HepG2 (cell line): Measurements from ENCODE around the gene CDT1. TPM values are rescaled to one million over a fixed set of nuclear protein-coding genes. Genes with fewer than 3 reads are reported as not detected.

Experiments used
- ADNP ChIP-seq: sonication (generic); formaldehyde crosslinking; IDR thresholded peaks from 2 replicates; pipeline ENCODE4 v1.4.0; 2020; ENCODE audit warnings: missing genetic modification reagents
- ARID4A ChIP-seq: sonication (generic); formaldehyde crosslinking; IDR thresholded peaks from 2 replicates; pipeline ENCODE4 v1.5.0; 2020; ENCODE audit warnings: mild to moderate bottlenecking, missing genetic modification reagents, borderline replicate concordance
- ATF4 ChIP-seq, 2 experiments: fragments of 450-650 bp in 1 of 2; sonication (generic) in 1 of 2; formaldehyde crosslinking; IDR thresholded peaks; 2 replicates each; pipeline versions ENCODE4 v1.5.0 to v1.8.0; 2020 to 2022; ENCODE audit warnings: mild to moderate bottlenecking in 1 of 2, missing genetic modification reagents in 1 of 2
- ATF7 ChIP-seq, 2 experiments: fragments of 450-650 bp in 1 of 2; sonication (generic) in 1 of 2; formaldehyde crosslinking in 1 of 2; IDR thresholded peaks; 2 replicates each; pipeline versions ENCODE4 v1.4.0 to v1.6.1; 2016 to 2020; ENCODE audit warnings: antibody characterized with exemption in 1 of 2, mild to moderate bottlenecking in 1 of 2, missing genetic modification reagents in 1 of 2
- GATA4 ChIP-seq: sonication (generic); IDR thresholded peaks from 2 replicates; pipeline ENCODE4 v1.6.1; 2016; ENCODE audit warnings: antibody characterized with exemption, low read depth, borderline replicate concordance
- GATAD2A ChIP-seq: IDR thresholded peaks from 2 replicates; pipeline ENCODE4 v1.6.1; 2016
- HNF1B ChIP-seq: sonication (generic); formaldehyde crosslinking; IDR thresholded peaks from 2 replicates; pipeline ENCODE4 v1.5.1; 2020; ENCODE audit warnings: mild to moderate bottlenecking, moderate library complexity, missing genetic modification reagents
- LCORL ChIP-seq, 2 experiments: fragments of 450-650 bp in 1 of 2; sonication (generic) in 1 of 2; formaldehyde crosslinking in 1 of 2; IDR thresholded peaks; 2 replicates each; pipeline versions ENCODE4 v1.5.0 to v1.6.1; 2017 to 2020; ENCODE audit warnings: antibody characterized with exemption in 1 of 2, missing genetic modification reagents in 1 of 2
- MAZ ChIP-seq, 2 experiments: sonication (generic) in 1 of 2; formaldehyde crosslinking in 1 of 2; IDR thresholded peaks; 2 replicates each; pipeline versions ENCODE4 v1.5.0 to v1.6.1; 2012 to 2020; ENCODE audit warnings: low read depth in 2 of 2, mild to moderate bottlenecking in 2 of 2, borderline replicate concordance in 1 of 2, improper control_type of control experiment in 1 of 2, low read length in 1 of 2, missing genetic modification reagents in 1 of 2, moderate library complexity in 1 of 2
- MEIS2 ChIP-seq: sonication (generic); formaldehyde crosslinking; IDR thresholded peaks from 2 replicates; pipeline ENCODE4 v1.9.0; 2021; ENCODE audit warnings: mild to moderate bottlenecking, missing genetic modification reagents
- MXD4 ChIP-seq: IDR thresholded peaks from 2 replicates; pipeline ENCODE4 v1.6.1; 2016; ENCODE audit warnings: mild to moderate bottlenecking, missing biosample characterization, missing genetic modification reagents
- POLR2AphosphoS5 ChIP-seq: IDR thresholded peaks from 2 replicates; pipeline ENCODE4 v1.6.1; 2012; ENCODE audit warnings: low read depth, low read length
- REL ChIP-seq: sonication (generic); formaldehyde crosslinking; conservative IDR thresholded peaks from 2 replicates; pipeline ENCODE4 v1.8.0; 2022; ENCODE audit warnings: mild to moderate bottlenecking, missing genetic modification reagents, moderate library complexity
- SMAD3 ChIP-seq: sonication (generic); formaldehyde crosslinking; IDR thresholded peaks from 2 replicates; pipeline ENCODE4 v1.4.0; 2020; ENCODE audit warnings: missing genetic modification reagents
- ZBTB43 ChIP-seq: sonication (generic); formaldehyde crosslinking; conservative IDR thresholded peaks from 2 replicates; pipeline ENCODE4 v1.4.0; 2020; ENCODE audit warnings: missing genetic modification reagents
- ZNF276 ChIP-seq: sonication (generic); formaldehyde crosslinking; IDR thresholded peaks from 2 replicates; pipeline ENCODE4 v1.4.0; 2020; ENCODE audit warnings: mild to moderate bottlenecking, low read depth, missing genetic modification reagents
- ZNF530 ChIP-seq: sonication (generic); formaldehyde crosslinking; IDR thresholded peaks from 2 replicates; pipeline ENCODE4 v1.5.0; 2020; ENCODE audit warnings: low read depth, mild to moderate bottlenecking, missing genetic modification reagents
- ZNF614 ChIP-seq: IDR thresholded peaks from 2 replicates; pipeline ENCODE4 v1.6.1; 2018; ENCODE audit warnings: missing biosample characterization, missing genetic modification reagents, inconsistent platforms, borderline replicate concordance
- polyA plus RNA-seq, 8 experiments: library from polyadenylated mRNA; depleted of rRNA in 3 of 8; stranded (reverse) in 7 of 8; unstranded in 1 of 8; fragments of >200 nt; fragmentation: Illumina TruSeq in 4 of 8; extraction: Trizol in 4 of 8; gene quantifications; 2 replicates each; pipeline versions ENCODE4 v1.2.1 to v1.2.3, GENCODE V29; 2011 to 2016; ENCODE audit warnings: low read depth in 4 of 8, missing spikeins in 1 of 8, mixed read lengths in 1 of 8; ENCODE audit not compliant: insufficient read depth in 1 of 8
- total RNA-seq, 5 experiments: library from RNA; depleted of rRNA; stranded (reverse); fragments of >200 nt; fragmentation: Illumina TruSeq; extraction: Trizol; gene quantifications; 2 replicates each; pipeline ENCODE4 v1.2.3, GENCODE V29; 2016; ENCODE audit warnings: low read depth in 1 of 5

CDT1 gene
- total and polyA plus RNA-seq, 2 of the 13 experiments (the other 11 are each of a cell fraction or from before 2014, with no cell fraction given) = 23.1 to 23.8 TPM

GRCh38 chr16:88803264-88803987, at the start of gene CDT1 (continued):
- no peak for TF ChIP-seq SMAD3 (CRISPR knock-in tag)
- TF ChIP-seq GATAD2A = peak; percentile 80
- TF ChIP-seq GATA4 = no peak; the same call in 1 of the 2 replicates
- TF ChIP-seq ZNF530 (CRISPR knock-in tag) = no peak
- no peak for TF ChIP-seq ATF7 (IDR thresholded peaks at IDR 0.05)
- 0 out of 2 replicates have a peak, but pooled peaks have one; percentile 38 for TF ChIP-seq ATF7 (CRISPR knock-in tag; IDR thresholded peaks at IDR 0.05)
- TF ChIP-seq HNF1B (CRISPR knock-in tag) = peak; percentile 71
- peak; percentile 74; the same call in 1 of the 2 replicates for TF ChIP-seq ARID4A
- no peak for TF ChIP-seq ATF4 (CRISPR knock-in tag; IDR thresholded peaks at IDR 0.05)
- TF ChIP-seq ADNP (CRISPR knock-in tag) = no peak
- TF ChIP-seq MEIS2 (CRISPR knock-in tag) = peak; percentile 60; the same call in 1 of the 2 replicates
- TF ChIP-seq MAZ (IDR thresholded peaks at IDR 0.05; ENCODE audit: borderline replicate concordance, low read depth, low read length) = 0 out of 2 replicates have a peak, but pooled peaks have one; percentile 57
- TF ChIP-seq MAZ (CRISPR knock-in tag; IDR thresholded peaks at IDR 0.05; ENCODE audit: low read depth) = no peak
- peak; percentile 70 for TF ChIP-seq POLR2AphosphoS5
- TF ChIP-seq LCORL (IDR thresholded peaks at IDR 0.05) = no peak
- no peak for TF ChIP-seq LCORL (CRISPR knock-in tag; IDR thresholded peaks at IDR 0.05)
- no peak for TF ChIP-seq REL (CRISPR knock-in tag)
- TF ChIP-seq MXD4 = no peak
- TF ChIP-seq ZBTB43 (CRISPR knock-in tag) = peak; percentile 67
- TF ChIP-seq ZNF276 (CRISPR knock-in tag) = peak; percentile 69
- TF ChIP-seq ZNF614 (CRISPR knock-in tag) = no peak
